HG02970 (cell line): ENCODE measurements around the gene SLC2A13.
"Not testable (repeated sequence)": the region's sequence is repeated elsewhere in the genome, so short reads cannot be mapped to it uniquely, and the experiment has no call there.

Source experiments
- ATAC-seq: cut with Tn5 transposase; IDR thresholded peaks from one replicate; pipeline ENCODE4 v1.9.1; 2021; ENCODE audit warnings: mild to moderate bottlenecking, moderate library complexity, moderate number of reproducible peaks; ENCODE audit not compliant: unreplicated experiment, low FRiP score

The SLC2A13 gene

DNA sequence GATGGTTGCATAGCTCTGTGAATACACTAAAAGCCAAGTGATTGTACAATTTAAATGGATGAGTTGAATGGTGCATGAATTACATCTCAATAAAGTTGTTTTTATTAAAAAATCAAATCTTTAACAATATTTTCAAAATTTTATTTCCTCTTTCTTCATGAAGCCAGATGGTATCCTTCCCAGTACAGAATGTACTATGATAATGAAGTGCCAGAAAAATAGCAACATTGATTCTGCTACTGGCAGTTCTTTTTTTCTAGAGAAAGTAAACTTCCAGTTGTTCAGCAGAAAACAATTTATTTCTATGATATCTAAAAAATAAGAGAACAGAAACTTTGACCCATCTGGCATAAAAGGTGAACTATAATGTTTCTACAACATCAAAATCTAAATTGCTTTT lies 61.5 kb downstream of the SLC2A13 start:
- ATAC-seq, result no peak

DNA sequence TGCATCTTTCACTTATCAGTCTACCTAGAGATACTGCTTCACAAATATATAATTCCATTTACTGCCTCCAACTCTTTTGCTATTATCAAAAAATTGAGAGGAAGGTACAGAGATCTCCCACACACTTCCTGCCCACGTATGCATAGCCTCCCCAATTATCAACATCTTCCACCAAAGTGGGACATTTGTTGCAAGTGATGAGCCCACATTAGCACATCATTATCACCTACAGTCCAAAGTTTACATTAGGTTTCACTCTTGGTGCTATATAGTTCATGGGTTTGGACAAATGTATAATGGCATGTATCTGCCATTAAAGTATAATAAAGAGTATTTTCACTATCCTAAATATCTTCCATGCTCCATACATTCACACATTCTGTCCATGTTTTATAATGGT lies 66.3 kb downstream of the SLC2A13 start:
- ATAC-seq, result no peak

DNA sequence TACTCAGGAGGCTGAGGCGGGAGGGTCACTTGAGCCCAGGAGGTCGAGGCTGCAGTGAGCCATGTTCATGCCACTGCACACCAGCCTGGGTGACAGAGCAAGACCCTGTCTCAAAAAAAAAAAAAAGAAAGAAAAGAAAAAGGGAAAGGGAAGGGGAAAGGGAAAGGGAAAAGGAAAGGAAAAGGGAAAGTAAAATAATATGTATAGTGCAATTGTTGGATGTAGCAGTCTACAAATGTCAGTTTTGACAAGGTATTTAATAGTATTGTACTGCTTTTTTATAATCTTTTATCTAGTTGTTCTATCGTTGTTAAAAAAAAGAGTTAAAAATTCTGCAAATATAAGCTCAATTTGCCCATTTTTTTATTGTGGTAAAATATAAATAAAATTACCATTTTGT lies 67.3 kb downstream of the SLC2A13 start:
- ATAC-seq, result no peak

DNA sequence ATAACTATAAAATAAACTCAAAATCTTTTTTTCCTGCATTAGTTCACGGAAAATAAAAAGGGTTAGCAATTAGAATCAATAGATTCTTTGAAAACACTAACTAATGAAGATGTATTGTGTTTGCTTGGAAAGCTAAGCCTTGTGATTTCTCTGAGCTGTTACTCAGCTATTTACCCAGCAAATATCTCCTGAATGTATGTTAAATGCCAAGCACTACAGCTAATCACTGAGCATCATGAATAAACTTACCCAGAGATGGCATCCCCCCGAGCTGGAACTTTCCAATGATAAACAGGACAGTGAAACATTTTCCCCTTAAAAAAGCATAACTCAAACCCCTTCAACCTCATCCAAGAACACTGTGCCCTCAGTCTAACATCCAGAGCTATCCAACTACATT lies 71.2 kb downstream of the SLC2A13 start:
- no peak for ATAC-seq

DNA sequence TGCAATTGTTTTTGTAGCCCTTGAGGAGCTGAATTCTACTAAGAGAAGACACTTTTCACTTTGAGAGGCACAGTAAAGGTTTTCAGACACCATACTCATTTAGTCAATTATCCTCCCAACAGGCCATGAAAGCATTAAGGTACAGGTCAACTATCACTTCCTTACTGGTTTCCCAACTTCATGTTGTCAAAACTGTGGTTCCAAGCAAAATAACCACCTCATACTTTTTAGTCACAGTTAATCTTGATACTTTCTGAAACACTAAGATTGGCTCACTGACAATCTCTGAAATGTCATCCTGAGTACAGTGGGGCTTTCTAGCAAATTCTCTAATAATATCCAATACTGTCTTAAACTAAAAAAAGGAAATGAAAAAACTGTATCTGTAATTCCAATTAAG lies 71.7 kb downstream of the SLC2A13 start:
- no peak for ATAC-seq

DNA sequence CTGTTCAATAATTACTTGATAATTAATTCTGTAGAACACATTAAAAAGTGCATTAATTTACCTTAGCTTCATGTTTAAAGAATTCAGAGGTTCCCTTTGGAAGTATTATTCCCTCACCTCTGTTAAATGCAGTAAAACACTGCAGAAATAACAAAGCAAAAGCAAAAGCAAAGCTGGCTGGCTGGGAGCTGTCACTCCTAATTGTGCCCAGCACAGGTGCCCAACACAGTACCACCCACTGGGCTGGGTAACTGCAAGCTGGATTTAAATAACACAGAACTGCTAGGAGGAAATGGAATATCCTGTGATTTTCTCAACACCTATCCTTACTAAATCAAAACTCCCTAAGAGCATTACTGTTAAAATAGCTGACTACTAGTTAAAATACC lies 72.6 kb downstream of the SLC2A13 start:
- no peak for ATAC-seq

DNA sequence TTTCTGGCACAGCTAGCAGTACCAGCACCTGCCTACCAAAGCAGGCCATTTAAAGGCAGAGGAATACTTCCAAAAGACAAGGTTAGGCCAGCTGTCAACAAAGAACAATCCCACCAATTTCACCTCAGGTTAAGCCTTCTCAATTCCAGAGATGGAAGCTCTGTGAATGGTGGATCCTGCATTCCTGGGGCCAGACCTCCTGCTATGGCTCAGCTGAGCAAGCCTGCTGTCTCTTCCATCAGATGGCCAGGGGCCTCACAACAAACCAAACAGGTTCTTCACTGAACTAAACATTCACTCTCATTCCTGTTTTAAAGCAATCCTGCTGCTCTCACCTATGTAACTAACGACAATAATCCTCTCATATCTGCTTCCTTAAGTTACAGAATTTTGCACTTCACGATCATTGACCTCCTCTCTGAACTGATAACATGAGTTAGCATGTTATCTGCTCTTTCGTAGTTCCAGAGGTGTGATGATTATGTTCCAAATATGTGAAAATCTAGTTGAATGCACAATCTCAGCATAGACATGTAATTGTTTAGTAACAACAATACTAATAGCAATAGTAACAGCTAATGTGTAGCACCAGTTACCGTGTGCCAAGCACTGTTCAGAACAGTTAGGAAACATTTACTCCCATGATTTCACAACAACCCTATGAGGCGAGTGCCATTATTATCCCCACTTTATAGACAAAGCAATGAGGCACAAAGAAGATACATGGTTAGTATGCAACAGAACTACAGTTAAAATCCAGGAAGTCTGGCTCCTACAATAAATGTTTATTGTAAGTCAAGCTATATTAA lies 73.2 kb downstream of the SLC2A13 start:
- no peak for ATAC-seq

DNA sequence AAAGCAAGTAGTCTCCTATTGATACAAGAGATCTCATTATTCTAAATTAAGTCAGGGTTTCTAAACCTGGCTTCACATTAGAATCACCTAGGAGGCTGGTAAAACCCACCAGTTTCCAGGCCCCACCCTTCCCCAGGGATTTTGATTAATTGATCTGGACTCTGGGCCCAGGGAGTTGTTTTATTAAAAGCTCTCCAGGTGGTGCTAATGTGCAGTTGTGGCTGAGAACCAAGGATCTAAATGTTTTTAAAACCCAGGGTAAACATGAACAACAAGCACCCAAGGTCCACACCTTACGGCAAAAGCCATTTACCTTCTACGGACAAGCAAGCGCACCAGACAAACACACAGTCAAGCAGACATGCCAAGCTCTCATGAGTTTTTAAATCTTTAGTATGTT lies 73.9 kb downstream of the SLC2A13 start:
- no peak for ATAC-seq

DNA sequence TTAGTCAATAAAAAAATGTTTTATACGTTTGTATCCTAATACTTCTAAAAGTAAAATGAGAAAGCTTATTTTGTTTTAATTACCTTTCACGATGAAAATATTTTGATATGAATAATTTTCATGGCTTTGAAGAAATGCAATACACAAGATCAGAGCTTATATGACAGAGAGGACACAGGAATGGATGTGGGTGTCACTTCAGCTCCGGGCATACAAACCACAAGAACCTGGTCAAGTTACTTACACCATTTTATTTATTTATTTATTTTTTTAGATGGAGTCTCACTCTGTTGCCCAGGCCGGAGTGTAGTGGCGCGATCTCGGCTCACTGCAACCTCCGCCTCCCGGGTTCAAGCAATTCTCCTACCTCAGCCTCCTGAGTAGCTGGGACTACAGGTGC lies 74.9 kb downstream of the SLC2A13 start:
- not testable (repeated sequence) for ATAC-seq

DNA sequence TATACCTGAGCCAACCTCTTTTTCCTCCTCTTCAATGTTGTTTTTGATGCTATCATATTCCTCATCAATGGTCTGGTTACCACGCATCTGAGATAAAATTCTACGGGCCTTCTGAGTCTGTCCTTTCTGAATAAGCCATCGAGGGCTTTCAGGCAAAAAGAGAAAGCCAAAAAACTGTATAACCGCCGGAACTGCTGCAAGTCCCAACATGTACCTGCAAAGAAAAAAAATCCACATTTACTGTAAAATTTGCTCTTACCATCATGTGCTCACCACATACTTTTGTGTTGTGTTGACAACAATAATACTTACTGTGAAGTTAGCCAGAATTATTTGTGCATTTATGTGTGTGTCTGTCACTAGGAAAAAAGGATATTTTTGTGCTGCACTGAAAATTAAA lies 77.6 kb downstream of the SLC2A13 start:
- ATAC-seq, result no peak

DNA sequence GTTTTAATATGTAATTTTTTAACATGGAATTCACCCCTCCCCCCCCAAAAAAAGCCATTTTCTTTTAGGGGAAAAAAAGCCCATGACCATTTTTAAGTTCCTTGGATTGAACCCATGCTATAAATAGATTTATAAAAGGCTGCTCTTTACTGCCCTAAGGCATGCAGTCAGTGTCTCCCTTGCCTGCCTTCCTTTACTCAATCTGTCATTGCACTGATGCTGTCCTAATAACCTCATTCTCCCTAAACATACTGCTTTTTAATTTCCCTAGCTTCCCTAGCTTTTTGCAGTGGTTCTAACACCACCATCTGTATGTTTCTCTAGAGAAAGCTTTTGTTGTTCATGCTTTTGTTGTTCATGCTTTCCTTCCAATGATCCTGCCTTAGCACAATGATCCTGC lies 83.0 kb downstream of the SLC2A13 start:
- ATAC-seq, result no peak

DNA sequence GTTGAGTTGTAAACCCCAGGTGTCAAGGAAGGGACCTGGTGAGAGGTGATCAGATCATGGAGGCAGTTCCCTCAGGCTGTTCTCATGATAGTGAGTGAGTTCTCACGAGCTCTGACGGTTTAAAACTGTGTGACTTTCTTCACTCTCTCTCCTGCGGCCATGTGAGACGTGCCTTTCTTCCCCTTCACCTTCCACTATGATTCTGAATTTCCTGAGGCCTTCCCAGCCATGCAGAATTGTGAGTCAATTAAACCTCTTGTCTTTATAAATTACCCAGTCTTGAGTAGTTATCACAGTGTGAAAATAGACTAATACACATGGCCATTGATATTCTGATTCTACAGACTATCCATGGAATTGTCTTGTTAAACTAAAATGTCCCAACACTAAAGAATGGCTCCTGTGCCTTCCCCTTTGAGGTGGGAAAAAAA lies 85.6 kb downstream of the SLC2A13 start:
- ATAC-seq, result no peak

DNA sequence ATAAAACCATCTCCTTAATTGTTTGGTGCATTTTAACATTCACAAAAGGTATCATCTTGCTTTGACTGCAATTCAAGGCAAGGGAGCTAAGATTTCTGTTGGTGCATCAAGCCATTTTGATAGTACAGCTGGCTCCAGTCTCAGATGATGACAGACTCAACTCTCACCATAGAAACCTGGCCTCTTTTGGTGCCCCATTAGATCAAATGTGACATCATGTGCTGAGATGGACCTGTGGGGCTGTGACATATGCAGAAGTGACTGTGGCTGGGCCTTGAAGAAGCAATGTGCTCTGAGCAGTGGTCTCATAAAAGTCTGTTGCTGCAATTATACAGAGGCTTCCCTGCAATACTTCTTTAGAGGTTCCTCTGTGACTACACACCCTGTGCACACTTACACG lies 88.4 kb downstream of the SLC2A13 start:
- ATAC-seq, result no peak

DNA sequence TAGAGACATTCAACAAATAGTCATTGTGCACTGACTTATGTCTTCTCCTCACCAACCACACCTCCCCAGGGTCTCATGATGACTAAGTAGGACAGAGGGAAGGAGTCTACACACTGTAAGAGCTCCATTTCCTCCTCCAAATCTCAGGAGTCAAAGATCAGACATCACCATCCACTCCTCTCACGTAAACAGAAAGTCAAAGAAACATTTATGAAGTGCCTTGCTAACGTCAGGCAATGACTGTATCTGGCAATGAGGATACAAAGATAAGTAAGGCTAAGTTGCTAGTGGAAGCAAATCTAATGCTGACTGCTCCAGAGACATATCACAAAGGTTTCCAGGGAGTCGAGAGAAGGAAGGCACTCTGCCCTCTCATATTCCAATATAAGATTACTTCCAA lies 88.9 kb downstream of the SLC2A13 start:
- no peak for ATAC-seq

DNA sequence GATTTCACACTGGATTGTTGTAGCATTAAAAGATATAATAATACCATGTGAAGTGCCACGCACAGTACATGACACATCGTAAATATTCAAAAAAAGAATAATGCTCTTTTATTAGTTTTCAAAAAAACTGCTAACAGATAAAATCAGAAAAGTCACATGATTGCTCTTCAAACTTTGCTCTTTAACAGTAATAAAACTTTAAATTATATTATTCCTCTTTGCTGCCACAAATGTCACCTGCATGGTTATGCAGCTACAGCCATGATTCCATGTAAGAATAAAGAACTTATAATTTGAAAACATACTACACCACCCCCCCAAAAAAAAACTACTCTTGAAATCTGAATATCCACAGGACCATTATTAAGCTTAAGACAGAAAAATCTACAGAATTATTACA lies 90.0 kb downstream of the SLC2A13 start:
- ATAC-seq, result no peak

DNA sequence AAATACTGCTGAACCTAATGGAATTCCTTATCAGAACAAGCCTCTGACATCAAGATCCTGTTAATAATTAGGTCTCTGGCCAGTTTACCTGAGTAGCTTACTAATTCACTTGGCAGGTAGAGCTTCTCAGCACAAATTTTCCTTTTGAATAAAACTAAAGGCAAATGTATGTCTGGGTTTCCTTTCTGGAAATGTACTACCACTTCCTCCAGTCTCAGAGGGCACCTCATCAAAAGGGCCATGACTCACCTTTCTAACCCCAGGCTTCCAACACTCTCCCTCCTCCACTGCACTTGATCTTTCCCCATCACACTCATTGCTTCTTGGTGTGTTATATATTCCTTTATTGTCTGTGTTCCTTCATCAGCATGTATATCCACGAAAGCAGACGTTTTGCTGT lies 90.5 kb downstream of the SLC2A13 start:
- no peak for ATAC-seq

DNA sequence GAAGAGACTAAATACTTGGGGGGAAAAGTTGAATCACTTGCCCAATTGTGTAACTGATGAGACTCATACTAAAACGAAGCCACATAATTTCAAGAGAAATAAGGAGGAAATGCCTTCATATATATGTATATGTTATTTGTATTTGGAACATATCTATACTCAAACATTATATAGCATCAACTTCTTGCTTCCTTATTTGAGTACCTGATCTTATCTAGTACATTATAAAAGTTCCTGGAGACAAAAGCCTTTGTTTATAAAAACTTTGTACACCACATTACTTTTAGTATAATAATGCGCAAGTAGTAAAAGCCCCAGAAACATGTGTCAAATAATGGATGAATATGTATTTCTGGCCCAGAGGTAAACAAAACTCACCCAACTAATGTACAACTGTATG lies 92.0 kb downstream of the SLC2A13 start:
- no peak for ATAC-seq

DNA sequence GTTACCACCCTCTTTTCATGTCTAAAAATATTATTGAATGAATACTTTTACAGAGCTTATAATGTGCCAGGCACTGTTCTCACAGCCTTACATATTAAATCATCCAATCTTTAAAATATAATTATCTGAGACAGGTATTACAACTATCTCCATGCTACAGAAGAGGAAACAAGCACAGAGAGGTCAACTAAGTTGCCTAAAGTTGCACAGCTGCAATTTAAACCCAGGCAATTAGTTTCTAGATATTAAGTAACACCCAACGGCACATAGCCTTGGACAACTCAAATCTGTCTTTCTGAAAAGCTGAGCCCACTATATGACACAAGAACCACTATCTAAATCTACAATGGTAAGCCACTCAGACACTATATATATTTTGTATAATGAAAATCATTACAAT lies 92.6 kb downstream of the SLC2A13 start:
- ATAC-seq, result no peak

DNA sequence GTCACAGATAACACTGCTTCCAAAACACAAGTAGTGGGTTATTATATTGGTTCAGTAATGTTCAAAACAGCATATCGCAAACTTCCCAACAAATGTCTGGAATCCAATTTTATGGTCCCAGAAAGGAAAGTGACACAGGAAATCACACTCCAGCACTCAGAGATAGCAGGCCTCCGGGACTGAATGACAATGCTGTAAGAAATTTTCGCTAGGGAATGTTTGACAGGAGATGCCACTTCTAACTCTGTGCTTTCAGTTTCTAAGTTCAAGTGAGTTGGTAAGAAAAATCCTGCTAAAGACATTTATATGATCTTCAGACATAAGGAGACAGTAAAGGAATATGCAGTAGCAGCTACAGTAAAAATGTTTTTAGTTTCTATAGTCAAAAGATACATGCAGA lies 93.2 kb downstream of the SLC2A13 start:
- no peak for ATAC-seq

DNA sequence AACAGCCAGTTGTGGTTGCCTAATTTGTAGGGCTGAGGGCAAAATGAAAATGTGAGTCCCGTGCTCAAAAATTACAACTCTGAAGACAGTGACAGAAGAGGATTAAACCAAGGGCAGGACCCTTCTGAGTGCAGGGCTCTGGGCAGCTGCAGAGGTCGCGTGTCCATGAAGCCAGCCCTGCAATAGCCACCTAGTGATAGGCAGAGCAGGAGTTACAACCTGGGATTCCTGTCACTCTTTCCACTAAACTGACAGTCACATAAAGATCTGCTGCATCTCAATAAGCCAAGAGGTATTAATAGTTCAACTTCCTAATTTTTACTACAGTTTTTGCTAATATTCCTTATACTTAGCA lies 94.1 kb downstream of the SLC2A13 start:
- peak; percentile 12 for ATAC-seq

DNA sequence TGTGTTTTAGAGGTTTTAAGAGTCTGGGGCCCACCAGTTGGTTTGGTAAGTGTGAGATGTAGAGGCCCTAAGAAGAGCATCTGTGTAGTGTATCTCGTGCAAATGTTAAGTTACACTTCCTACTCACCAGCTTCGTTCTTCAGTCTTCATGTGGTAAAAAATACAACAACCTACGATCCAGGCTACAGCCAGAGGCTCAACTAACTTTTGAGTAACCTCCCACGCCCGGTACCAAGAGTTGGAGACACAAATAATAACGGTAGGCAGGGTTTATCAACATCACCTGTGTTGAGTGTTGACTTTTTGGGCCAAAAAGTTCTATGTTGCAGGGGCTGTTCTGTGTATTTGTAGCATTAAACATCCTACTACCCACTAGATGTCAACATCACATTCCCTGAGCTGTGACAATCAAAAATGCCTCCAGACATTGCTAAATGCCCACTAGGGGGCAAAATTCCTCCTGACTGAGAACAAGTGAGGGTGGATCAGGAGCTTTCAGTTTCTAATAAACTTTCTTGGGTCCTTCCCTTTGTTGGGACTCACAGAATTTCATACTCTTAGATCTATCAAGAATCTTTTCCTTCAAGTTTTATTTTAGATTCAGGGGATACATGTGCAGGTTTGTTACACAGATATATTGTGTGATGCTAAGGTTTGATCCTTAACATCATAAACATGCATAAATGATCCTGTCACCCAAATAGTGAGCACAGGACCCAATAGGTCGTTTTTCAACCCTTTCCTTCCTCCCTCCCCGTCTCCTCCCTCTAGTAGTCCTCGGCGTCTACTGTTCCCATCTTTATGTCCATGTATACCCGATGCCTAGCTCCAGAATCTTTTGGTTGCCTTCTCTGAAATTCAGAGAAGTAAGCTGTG lies 94.7 kb downstream of the SLC2A13 start:
- peak; percentile 83 for ATAC-seq
